HepG2 (cell line): ENCODE data around the gene ADGRE3.

Source experiments
- CHD4 ChIP-seq: fragments of 200-600 bp; sonication (generic); IDR thresholded peaks from 2 replicates; pipeline ENCODE4 v1.7.0; 2017; ENCODE audit warnings: mild to moderate bottlenecking, low read length, borderline replicate concordance
- CTCF ChIP-seq: sonication (generic); formaldehyde crosslinking; IDR thresholded peaks from 2 replicates; pipeline ENCODE4 v1.5.0; 2020; ENCODE audit warnings: mild to moderate bottlenecking, missing genetic modification reagents, moderate library complexity
- EP300 ChIP-seq, 3 experiments: sonication (generic) in 1 of 3; formaldehyde crosslinking in 1 of 3; IDR thresholded peaks; 2 replicates each; pipeline versions ENCODE4 v1.5.1 to v1.6.1; 2011 to 2020; ENCODE audit warnings: low read depth in 2 of 3, low read length in 2 of 3, borderline replicate concordance in 1 of 3, improper control_type of control experiment in 1 of 3, mild to moderate bottlenecking in 1 of 3, missing genetic modification reagents in 1 of 3, moderate library complexity in 1 of 3
- FOXM1 ChIP-seq: sonication (generic); formaldehyde crosslinking; IDR thresholded peaks from 2 replicates; pipeline ENCODE4 v1.5.0; 2020; ENCODE audit warnings: missing genetic modification reagents
- MLX ChIP-seq: IDR thresholded peaks from 2 replicates; pipeline ENCODE4 v1.6.1; 2016
- MYC ChIP-seq: sonication (generic); formaldehyde crosslinking; IDR thresholded peaks from 2 replicates; pipeline ENCODE4 v1.9.0; 2021; ENCODE audit warnings: missing genetic modification reagents, borderline replicate concordance
- PAF1 ChIP-seq: IDR thresholded peaks from 2 replicates; pipeline ENCODE4 v1.6.1; 2016; ENCODE audit warnings: missing genetic modification reagents, missing compliant biosample characterization
- ZBTB4 ChIP-seq: sonication (generic); formaldehyde crosslinking; IDR thresholded peaks from 2 replicates; pipeline ENCODE4 v1.4.0; 2020; ENCODE audit warnings: missing genetic modification reagents, mild to moderate bottlenecking, borderline replicate concordance
- ZNF709 ChIP-seq: sonication (generic); formaldehyde crosslinking; IDR thresholded peaks from 2 replicates; pipeline ENCODE4 v1.5.0; 2020; ENCODE audit warnings: mild to moderate bottlenecking, missing genetic modification reagents
- ZNF770 ChIP-seq: sonication (generic); formaldehyde crosslinking; IDR thresholded peaks from 2 replicates; pipeline ENCODE4 v1.5.0; 2020; ENCODE audit warnings: mild to moderate bottlenecking, missing genetic modification reagents
- ZNF773 ChIP-seq: sonication (generic); formaldehyde crosslinking; IDR thresholded peaks from 2 replicates; pipeline ENCODE4 v1.4.0; 2020; ENCODE audit warnings: missing genetic modification reagents, borderline replicate concordance

GRCh38 chr19:14582894-14583340 lies 91.7 kb downstream of the ADGRE3 start, which contains the start of gene CLEC17A:
- TF ChIP-seq ZNF773 (no peak), MLX (CRISPR knock-in tag) (no peak), CTCF (no peak), ZNF709 (CRISPR knock-in tag) (no peak), ZBTB4 (CRISPR knock-in tag) (no peak), MYC (CRISPR knock-in tag) (no peak), EP300 (IDR thresholded peaks at IDR 0.05; ENCODE audit: low read depth in 2 of 2, low read length in 2 of 2) (no peak), EP300 (CRISPR knock-in tag; IDR thresholded peaks at IDR 0.05; ENCODE audit: borderline replicate concordance) (no peak), PAF1 (CRISPR knock-in tag) (no peak), ZNF770 (no peak), FOXM1 (CRISPR knock-in tag) (no peak), CHD4 (no peak)
